DMS153 treated with DMSO at 0.1 percent for 48 hours (cell line): ENCODE measurements around the gene DGCR6.
"Not testable (repeated sequence)": the region's sequence is repeated elsewhere in the genome, so short reads cannot be mapped to it uniquely, and the experiment has no call there.

Experiments
- DNase-seq: peaks from one replicate; lab custom pipeline; 2025; ENCODE audit not compliant: unreplicated experiment; lab: John Stamatoyannopoulos, UW

The DGCR6 gene

DNA sequence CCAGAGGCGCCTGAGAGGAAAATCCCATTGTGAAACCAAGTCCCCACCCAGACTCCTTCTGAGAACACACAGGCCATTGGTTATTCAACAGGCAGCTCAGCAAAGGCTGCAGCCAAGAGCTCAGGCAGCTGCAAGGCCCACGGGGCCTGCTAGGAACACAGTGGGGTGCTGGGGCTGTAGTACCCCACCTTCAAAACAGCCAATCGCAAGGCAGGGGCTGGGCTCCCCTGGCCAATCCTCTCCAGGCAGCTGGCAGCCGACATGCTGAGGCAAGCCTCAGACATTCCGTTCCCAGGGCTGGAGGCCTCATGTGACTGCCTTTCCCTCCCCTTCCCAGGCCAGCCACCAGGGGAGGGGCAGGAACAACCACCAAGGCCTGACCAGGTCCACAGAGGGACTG lies 23.3 kb downstream of the DGCR6 start:
- no peak for DNase-seq

DNA sequence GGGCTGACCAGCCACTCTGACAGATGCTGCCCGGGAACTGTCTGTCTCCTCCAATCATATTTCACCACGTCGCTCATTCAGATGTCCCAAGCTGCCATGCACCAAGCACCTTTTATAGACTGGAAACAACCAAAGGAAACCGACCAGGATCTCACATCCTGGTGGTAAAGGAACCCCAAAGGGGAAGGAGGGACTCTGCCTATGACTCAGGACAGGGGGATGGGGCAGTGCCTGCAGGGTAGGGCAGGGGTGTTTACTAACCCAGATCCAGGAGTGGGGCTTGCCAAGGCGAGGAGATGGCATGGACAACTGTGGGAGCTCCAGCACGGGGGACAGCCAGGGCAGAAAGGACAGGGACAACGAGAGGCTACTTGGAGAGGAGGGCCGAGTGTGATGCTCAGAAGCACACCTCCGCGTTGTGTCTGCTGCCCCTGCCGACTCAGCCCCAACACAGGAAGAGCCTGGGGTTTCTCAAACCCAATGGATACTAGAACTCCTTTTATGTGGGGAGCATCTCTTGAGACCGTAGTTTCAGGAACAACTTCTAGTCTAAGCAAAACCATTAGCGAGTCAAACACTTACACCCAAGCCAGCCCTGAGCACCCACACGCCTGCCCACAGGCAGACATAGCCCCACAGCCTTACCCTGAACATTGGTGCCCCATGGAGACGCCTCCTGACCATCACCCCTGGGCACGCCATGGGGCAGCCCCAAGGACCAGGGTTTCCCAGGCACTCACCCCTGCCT lies 26.0 kb downstream of the DGCR6 start:
- no peak for DNase-seq

DNA sequence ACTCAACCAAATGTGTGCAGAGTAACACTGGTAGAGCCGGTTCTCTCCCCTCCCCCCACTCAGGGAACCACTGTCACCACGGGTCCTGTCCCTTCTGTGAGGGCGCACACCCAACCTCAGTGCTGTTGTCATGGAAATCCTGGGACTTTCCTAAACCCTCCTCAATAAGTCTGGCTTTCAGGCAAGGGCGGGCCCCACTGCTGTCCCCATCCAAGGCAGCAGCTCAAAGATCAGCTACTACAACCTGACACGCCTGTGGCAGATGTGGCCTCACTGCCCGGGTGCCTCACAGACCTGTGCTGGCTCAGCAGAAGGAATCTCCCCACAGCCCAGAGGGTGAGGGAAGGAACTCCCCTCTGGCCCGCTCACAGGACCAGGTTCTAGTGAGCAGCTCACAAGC lies 27.8 kb downstream of the DGCR6 start:
- DNase-seq: no peak

DNA sequence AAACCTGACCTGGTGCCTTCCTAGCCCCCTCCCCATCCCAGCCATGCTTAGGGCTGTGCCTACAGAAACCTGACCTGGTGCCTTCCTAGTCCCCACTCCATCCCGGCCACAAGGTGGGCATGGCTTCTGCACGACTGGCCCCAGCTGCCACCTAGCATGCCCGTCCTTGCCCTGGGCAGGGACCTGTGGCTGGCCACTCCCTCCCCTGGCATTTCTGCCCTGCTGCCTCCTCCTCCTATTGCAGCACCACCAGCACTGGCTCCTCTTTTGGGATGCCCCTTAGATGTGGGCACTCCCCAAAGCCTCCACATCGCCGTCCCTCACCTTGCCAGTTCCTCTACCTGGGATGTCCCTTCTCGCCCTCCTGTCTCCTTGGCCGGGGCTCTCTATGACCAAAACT lies 28.6 kb downstream of the DGCR6 start:
- DNase-seq: not testable (repeated sequence)

DNA sequence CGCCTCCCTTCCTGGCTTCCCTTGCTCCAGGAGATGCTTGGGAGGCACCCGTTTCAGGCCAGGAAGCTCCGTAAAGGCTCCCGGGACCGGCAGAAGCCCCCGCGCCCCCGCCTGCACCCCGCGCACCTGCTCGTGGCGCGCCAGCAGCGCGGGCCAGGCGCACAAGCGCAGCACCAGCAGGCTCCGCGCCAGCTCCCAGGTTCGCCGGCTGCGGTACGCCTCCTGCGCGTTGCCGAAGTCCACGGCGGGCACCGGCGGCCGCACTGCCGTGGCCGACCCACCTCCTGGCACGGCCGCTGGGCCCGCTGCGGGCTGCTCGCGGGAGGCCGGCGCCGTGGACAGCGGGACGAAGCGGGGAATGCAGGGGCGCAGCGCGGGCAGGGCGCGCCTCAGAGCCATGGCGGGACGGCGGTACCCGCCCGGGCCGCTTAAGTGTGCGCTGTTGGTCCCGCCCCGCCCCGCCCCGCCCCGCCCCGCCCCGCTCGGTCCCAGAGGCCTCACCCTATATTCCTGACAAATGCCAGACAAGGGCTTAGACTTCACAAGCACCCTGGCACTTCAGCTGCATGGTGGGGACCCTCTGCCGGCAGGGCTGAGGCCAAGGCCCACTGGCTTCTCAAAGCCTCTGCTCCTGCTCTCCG lies 29.9 kb downstream of the DGCR6 start, which contains the start of gene PRODH:
Gene PRODH (minus strand): TSS at position 405 of the 641 bp plus-strand sequence. CDS start 6 bp downstream, at position 399.
- no peak for DNase-seq

DNA sequence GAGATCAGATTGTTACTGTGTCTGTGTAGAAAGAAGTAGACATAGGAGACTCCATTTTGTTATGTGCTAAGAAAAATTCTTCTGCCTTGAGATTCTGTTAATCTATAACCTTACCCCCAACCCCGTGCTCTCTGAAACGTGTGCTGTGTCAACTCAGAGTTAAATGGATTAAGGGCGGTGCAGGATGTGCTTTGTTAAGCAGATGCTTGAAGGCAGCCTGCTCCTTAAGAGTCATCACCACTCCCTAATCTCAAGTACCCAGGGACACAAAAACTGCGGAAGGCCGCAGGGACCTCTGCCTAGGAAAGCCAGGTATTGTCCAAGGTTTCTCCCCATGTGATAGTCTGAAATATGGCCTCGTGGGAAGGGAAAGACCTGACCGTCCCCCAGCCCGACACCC lies 32.6 kb downstream of the DGCR6 start:
- DNase-seq: not testable (repeated sequence)

DNA sequence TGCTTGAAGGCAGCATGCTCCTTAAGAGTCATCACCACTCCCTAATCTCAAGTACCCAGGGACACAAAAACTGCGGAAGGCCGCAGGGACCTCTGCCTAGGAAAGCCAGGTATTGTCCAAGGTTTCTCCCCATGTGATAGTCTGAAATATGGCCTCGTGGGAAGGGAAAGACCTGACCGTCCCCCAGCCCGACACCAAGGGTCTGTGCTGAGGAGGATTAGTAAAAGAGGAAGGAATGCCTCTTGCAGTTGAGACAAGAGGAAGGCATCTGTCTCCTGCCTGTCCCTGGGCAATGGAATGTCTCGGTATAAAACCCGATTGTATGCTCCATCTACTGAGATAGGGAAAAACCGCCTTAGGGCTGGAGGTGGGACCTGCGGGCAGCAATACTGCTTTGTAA lies 41.0 kb downstream of the DGCR6 start:
- not testable (repeated sequence) for DNase-seq

DNA sequence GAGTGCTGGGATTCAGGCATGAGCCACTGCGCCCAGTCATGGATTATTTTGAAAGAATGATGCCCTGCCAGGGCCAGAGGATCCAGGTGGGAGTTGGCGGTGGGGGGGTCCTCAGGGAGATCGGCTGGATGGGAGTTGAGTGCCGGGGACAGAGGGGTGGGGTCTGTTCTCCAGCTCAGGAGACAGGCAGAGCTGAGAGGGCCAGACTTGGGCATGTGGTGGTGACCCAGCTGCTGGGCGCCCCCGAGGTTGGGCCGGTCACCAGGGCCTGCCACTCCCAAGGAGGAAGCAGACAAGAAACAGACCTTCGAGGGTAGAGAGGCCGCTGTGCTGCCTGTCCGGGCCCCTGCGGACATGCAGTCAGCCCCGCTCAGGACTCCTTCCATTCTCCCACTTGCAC lies 41.8 kb downstream of the DGCR6 start:
- no peak for DNase-seq

DNA sequence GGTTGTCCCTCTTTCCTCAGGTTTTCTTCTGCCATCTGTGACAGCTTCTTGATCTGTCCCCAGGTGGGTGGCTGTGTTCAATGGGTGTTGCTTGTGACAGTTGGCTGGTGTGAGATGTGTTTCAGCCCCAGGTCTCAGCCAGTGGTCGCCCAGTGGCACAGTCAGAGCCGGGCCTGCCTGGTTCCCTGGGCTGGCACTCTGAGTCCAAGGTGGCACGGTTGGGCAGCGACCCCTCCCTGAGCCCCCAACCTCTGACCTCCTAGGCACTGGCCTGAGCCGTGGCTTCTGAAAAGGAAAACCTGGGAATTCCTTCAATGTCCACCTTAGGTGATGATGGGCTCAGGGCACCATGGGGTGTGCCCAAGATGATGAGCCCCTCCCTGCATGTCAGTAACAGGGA lies 44.0 kb downstream of the DGCR6 start:
- DNase-seq: no peak

DNA sequence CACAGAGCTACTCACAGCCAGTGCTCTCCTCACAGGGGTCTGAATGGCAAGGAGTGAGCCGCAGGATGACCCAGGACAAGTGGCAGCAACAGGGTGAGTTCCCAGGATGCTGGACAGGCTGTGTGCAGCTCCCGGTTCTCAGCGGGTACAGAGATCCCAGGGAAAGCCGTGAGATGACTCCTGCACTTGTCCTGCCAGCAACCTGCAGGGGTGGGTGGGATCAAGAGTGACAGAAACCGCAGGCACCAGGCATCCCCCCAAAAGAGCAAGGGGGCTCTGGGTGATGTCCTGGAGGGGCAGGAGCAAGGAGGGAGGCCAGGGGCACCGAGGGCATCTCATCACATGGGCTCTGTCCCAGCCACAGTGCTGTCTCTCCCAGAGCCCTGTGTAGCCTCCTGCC lies 45.9 kb downstream of the DGCR6 start:
- no peak for DNase-seq

DNA sequence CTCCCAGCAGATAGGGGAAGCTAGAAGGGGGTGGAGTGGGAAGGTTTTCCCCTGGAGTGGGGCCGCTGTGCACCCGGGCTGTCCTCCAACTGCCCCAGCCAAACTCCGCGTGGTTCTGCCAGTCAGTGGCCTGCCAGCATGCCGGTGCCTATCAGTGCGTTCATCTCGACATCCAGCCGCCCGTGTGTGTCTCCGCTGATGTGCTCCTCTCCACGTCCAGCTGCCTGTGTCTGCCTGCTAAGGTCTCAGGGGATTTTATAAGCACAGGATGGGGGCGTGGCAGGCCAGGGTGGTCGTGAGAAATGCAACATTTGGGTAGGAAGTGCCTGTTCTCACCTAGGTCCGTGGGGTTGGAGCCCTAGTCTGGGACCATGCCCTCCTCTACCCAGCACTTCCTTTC lies 47.0 kb downstream of the DGCR6 start:
- DNase-seq: not testable (repeated sequence)

DNA sequence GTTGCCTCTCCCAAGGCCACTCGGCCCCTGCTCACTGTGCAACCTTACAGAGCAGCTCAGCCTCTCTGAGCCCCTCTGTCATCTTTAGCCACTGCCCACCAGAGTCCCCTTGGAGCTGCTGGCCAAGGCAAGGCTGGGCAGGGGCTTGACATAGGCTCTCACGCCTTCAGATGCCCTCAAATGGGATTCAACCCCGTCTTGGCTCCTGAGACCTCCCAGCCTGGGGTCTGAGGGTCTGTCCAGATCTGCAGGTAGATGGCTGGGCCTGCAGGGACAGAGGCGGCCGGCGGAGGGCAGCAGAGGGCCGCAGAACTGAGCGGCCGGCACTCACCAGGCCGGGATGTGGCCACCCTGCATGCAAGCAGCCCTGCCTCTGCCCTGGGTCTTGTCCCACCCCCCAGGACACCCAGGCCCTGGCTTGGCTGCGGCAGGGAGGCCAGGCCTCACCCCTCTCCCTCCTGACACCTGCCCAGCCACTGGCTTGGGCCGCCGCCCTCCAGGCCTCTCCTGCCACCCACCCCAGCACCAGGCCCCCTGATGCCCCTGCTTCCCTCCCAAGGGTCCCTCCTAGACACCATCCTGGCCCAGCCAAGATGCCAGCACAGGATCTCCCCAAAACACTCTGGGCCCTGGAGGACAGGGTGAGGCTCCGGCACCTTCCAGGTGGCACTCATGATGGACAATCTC lies 48.3 kb downstream of the DGCR6 start:
- peak; percentile 3 for DNase-seq

DNA sequence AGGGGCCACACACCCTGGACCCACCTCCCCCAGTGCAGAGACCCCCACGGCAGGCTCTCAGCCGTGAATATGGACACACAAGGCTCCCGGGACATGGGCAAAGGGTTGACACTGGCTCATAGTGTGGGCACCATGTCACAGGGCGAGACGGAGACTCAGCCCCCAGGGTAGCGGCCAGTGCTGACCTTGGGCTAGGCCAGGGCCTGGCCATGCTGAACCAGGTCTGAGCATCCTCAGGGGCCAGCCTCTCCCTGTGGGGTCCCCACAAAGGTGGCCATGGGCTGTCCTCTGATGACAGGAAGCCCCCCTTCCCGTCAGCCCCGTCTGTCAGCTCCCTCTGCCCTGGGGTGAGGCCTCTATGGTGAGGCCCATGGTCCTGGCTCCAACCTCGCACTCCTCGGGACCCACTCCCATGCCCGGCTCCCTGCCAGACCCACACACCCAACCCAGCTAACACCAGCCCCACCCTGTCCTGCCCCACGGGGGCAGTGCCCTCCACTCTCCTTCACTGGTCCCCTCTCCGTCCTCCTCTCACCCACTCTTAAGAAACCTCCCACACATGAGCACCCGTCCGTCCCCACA lies 49.0 kb downstream of the DGCR6 start:
- no peak for DNase-seq

DNA sequence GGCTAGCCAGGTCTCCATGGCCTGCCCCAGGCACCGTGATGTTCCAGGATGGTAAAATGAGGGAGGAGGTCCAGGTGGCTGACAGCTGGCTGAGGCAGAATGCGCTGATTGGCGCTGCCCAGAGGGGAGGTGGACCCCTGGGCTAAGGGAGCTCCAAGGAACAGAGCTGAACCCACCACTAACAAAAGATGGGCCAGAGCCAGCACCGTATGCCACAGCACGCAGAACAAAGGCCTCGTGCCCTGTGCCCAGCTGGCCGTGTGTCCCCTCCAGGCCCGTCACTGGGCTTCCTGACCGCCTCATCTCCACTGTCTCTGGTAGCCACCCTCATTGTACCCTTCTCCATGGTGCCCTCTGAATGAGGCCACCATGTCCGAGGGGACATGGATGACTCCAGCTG lies 49.6 kb downstream of the DGCR6 start:
- DNase-seq: no peak

DNA sequence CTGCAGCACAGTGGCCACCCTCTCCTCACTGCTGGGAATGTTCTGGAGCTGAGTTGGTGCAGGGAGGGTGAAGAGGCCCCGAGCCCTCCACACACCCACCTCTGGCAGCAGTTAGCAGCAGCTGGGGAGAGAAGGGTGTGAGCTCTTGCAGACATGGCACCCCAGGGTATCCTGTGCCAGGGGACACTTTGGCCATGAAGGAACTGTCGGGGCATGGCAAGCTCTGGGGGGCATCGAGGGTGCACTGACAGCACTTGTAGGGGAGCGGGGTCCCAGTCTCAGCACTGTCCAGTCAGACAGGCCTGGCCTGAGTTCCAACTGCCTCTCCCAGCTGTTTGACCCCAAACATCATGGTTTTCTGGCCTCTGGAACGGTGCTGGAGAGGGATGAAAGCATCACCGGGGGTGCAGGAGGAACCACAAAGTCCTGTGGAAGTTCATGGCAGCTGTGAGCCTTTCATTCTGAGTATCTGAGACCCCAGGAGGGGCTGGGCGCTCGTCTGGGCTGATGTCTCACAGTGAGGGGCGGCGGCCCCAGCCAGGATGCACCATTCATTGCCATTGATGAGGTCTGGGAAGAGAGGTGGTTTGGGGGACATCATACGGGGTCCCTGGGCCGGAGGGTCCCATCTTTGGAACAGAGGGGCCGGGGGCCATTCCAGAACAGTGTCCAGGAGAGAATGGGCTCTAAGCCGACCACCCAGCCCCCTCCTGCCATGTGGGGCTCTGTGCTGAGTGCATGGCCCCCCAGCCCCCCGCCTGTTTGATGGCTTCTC lies 50.2 kb downstream of the DGCR6 start:
- not testable (repeated sequence) for DNase-seq

DNA sequence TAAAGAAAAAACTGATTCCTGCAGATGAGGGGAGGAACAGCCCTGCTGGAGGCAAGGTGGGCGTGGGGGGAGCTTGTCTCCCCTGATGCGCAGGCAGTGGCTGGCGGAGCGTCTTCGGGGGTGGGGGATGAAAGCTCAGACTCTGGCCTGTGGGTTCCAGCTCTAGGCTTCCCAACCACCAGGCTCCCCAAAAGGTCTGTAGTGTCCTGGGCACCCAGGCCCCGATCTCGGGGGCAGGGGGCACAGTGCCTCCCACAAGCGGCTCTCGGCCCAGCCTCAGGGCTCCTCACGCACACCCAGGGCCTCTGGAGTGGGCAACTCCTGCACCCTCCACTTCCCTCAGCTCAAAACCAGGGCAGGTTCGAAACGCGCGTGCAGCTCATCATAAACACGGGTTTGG lies 50.8 kb downstream of the DGCR6 start:
- DNase-seq: not testable (repeated sequence)

DNA sequence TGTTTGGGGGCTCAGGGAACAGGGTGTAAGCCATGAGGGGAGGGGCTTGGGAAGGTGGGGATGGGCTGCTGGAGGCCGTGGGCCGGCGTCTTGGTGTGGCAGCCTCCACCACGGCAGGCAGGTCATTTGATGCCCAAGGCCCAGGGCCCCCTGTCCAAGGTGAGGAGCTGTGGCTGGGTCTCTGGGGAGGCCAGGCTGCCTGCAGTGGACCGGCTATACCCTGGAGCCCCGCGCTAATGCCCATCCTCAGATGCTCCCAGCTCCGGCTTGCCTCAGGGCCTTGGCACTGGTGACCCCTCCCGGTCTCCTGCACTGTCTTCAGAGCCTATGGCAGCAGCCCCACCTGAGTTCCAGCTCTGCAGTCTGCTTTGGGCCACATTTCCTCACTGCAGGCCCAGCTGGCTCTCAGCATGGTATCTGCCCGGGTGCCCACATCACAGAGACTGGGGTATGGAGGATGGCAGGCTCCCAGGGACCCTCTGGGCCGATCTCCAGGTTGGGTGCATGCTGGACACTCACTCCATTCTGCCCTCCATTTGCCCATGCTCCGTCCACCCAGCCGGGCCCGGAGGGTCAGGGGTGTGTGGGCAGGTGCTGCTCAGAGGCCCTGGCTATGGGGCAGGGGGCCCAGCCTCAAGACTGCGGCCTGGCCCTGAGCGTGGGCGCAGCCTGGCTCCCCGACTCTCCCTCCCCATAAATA lies 51.7 kb downstream of the DGCR6 start:
- not testable (repeated sequence) for DNase-seq

DNA sequence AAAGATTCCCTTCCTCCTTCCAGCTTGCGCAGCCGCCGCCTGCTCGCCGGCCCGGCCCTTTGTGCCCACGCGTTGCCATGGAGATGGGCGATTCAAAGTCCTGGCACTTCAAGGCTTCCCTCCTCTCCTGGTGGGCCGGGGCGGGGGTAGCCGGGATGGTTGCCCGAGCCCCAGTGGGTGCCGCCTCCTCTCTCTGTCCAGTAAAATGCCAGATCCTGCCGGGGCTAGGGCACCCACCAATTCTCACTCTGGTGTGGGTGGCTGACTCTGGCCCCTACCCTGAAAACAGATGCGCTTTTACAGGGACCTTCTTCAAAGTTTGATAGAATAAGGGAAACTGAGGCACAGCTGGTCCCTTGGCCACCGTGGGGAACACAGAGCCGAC lies 52.2 kb downstream of the DGCR6 start:
- DNase-seq: not testable (repeated sequence)

DNA sequence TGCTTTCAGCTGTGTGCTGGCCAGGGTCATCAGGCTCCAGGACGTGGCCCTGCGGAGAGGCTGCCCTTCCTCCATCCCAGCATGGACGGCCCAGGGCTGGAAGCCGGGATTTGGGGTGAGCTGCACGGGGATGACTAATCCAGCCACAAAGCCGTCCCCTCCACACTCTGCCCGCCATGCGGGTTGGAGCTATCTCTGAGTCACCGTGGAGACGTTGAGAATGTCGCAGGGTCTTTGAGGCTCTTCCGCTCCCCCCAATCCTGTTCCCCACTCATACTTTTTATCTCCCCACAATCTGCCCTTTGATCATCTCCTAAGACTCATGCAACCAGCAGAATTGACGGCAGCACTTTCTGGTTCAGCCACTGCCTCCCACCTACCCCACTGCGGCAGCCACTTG lies 52.6 kb downstream of the DGCR6 start:
- not testable (repeated sequence) for DNase-seq

DNA sequence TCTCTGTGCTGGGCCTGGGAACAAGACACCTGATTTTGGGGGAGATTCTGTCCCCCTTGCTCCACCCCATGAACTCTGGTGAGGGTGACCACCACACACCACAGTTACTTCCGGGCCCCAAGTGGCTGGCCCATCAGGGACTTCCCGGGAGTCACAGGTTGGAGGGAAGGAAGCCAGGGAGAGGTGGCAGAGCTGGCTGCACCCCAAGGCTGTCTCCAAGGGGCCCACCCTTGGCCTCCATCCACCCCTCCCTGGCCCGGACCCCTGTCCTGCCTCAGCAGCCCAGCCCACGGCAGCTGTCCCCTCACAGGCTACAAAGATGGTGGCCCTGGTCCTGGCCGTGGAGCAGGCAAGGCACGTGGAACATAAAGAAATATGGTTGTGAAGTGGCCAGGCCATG lies 53.1 kb downstream of the DGCR6 start:
- not testable (repeated sequence) for DNase-seq
